Neural progenitor cell (in vitro differentiated cells): ENCODE data around the gene MYO18B.

Experiments used
- EZH2 ChIP-seq: fragments of 200-600 bp; sonication (generic); IDR thresholded peaks from 2 replicates; pipeline ENCODE4 v1.6.1; 2017; ENCODE audit warnings: antibody characterized with exemption, mild to moderate bottlenecking, moderate library complexity
- TF ChIP-seq, protein P1 (sequence below): fragments of 200-600 bp; sonication (generic); IDR thresholded peaks from 2 replicates; pipeline ENCODE4 v1.5.1; 2017; ENCODE audit warnings: antibody characterized with exemption, mild to moderate bottlenecking

GRCh38 chr22:25766418-25766817 lies 24.4 kb downstream of the MYO18B start:
- TF ChIP-seq, protein P1, sequence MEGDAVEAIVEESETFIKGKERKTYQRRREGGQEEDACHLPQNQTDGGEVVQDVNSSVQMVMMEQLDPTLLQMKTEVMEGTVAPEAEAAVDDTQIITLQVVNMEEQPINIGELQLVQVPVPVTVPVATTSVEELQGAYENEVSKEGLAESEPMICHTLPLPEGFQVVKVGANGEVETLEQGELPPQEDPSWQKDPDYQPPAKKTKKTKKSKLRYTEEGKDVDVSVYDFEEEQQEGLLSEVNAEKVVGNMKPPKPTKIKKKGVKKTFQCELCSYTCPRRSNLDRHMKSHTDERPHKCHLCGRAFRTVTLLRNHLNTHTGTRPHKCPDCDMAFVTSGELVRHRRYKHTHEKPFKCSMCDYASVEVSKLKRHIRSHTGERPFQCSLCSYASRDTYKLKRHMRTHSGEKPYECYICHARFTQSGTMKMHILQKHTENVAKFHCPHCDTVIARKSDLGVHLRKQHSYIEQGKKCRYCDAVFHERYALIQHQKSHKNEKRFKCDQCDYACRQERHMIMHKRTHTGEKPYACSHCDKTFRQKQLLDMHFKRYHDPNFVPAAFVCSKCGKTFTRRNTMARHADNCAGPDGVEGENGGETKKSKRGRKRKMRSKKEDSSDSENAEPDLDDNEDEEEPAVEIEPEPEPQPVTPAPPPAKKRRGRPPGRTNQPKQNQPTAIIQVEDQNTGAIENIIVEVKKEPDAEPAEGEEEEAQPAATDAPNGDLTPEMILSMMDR: no peak
- no peak for TF ChIP-seq EZH2
